B cell (primary cell): ENCODE measurements around the gene KIAA1614. TPM values are rescaled to one million over a fixed set of nuclear protein-coding genes. Genes with fewer than 3 reads are reported as not detected.

Source experiments
- ATAC-seq: fragments of 200-7000 bp; cut with Tn5 transposase; one replicate; pipeline ENCODE4 v1.10.0; 2021; ENCODE audit warnings: low read depth, mild to moderate bottlenecking, moderate number of reproducible peaks, moderate library complexity
- CTCF ChIA-PET: fragments of 350-600 bp; sonication (Branson Sonifier 250); formaldehyde crosslinking; loops from one replicate; lab custom pipeline; 2021; ENCODE audit warnings: antibody characterized with exemption, inconsistent platforms; lab: Charles Lee
- POLR2A ChIA-PET: fragments of 350-600 bp; sonication (Branson Sonifier 250); formaldehyde crosslinking; loops from one replicate; lab custom pipeline; 2021; ENCODE audit warnings: antibody characterized with exemption; lab: Charles Lee
- DNase-seq: peaks from one replicate; pipeline ENCODE4 v3.0.0; 2013
- H2AFZ ChIP-seq: 2 replicates; pipeline ENCODE4 v1.6.1; 2012; ENCODE audit warnings: mild to moderate bottlenecking, low read depth, low read length; ENCODE audit not compliant: insufficient read depth, poor library complexity, severe bottlenecking
- H3K27ac ChIP-seq, 2 donors: 1 replicate in 1 of 2; 2 replicates in 1 of 2; pipeline ENCODE4 v1.5.1; 2012 to 2013; ENCODE audit warnings: low read length in 2 of 2, mild to moderate bottlenecking in 2 of 2, moderate library complexity in 1 of 2
- H3K27me3 ChIP-seq, 4 experiments: fragments of 200-600 bp in 1 of 4; sonication (generic) in 1 of 4; replicated peaks in 1 of 4; 1 replicate in 2 of 4; 2 replicates in 2 of 4; pipeline versions ENCODE4 v1.6.1 to v1.7.0; 2013 to 2016; ENCODE audit warnings: low read length in 3 of 4, mild to moderate bottlenecking in 2 of 4, mixed read lengths in 1 of 4, moderate library complexity in 1 of 4; ENCODE audit not compliant: insufficient read depth in 4 of 4, control insufficient read depth in 3 of 4; ENCODE audit errors: control extremely low read depth in 1 of 4
- H3K36me3 ChIP-seq, 2 experiments: replicated peaks in 1 of 2; 1 replicate in 1 of 2; 2 replicates in 1 of 2; pipeline versions ENCODE4 v1.6.1 to v1.7.1; 2013; ENCODE audit warnings: low read length in 1 of 2; ENCODE audit not compliant: insufficient read depth in 2 of 2, control insufficient read depth in 1 of 2; ENCODE audit errors: control extremely low read depth in 1 of 2, extremely low read depth in 1 of 2
- H3K4me1 ChIP-seq, 2 donors: fragments of 200-600 bp in 1 of 2; sonication (generic) in 1 of 2; 1 replicate in 1 of 2; 2 replicates in 1 of 2; pipeline versions ENCODE4 v1.5.1 to v1.6.1; 2013 to 2017; ENCODE audit warnings: low read length in 2 of 2; ENCODE audit not compliant: control insufficient read depth in 2 of 2, insufficient read depth in 2 of 2
- H3K4me2 ChIP-seq: replicated peaks from 2 replicates; pipeline ENCODE3; 2012; ENCODE audit warnings: mild to moderate bottlenecking, low read depth, low read length; ENCODE audit not compliant: poor library complexity, severe bottlenecking
- H3K4me3 ChIP-seq, 5 experiments: fragments of 200-600 bp in 1 of 5; sonication (generic) in 1 of 5; 1 replicate in 3 of 5; 2 replicates in 2 of 5; pipeline versions ENCODE4 v1.5.1 to v1.7.0; 2011 to 2016; ENCODE audit warnings: low read length in 4 of 5, mild to moderate bottlenecking in 4 of 5, low read depth in 2 of 5, control low read depth in 1 of 5, moderate library complexity in 1 of 5; ENCODE audit not compliant: insufficient read depth in 1 of 5; ENCODE audit errors: control extremely low read depth in 1 of 5, extremely low read depth in 1 of 5
- H3K79me2 ChIP-seq: fragments of 200-600 bp; sonication (generic); one replicate; pipeline ENCODE4 v1.6.0; 2016; ENCODE audit warnings: low read length; ENCODE audit not compliant: control insufficient read depth, insufficient read depth
- H3K9ac ChIP-seq: fragments of 200-600 bp; sonication (generic); 2 replicates; pipeline ENCODE4 v1.6.1; 2017; ENCODE audit warnings: mild to moderate bottlenecking, low read length, moderate library complexity
- H3K9me3 ChIP-seq, 3 donors: one replicate each; pipeline versions ENCODE4 v1.6.1 to v1.7.1; 2013; ENCODE audit warnings: low read length in 2 of 3; ENCODE audit not compliant: control insufficient read depth in 2 of 3, insufficient read depth in 1 of 3; ENCODE audit errors: control extremely low read depth in 1 of 3
- H4K20me1 ChIP-seq: 2 replicates; pipeline ENCODE4 v1.6.0; 2012; ENCODE audit warnings: mild to moderate bottlenecking, low read length; ENCODE audit not compliant: insufficient read depth, control insufficient read depth, poor library complexity, severe bottlenecking
- H3K27ac Mint-ChIP-seq: one replicate; pipeline ENCODE4 v1.8.0; 2021; ENCODE audit warnings: mixed read lengths
- H3K27me3 Mint-ChIP-seq: one replicate; pipeline ENCODE4 v1.8.0; 2021; ENCODE audit warnings: mixed read lengths
- H3K4me1 Mint-ChIP-seq: one replicate; pipeline ENCODE4 v1.8.0; 2021; ENCODE audit warnings: mixed read lengths
- H3K4me3 Mint-ChIP-seq: one replicate; pipeline ENCODE4 v1.8.0; 2021; ENCODE audit warnings: mixed read lengths
- H3K9me3 Mint-ChIP-seq: one replicate; pipeline ENCODE4 v1.8.0; 2022; ENCODE audit warnings: mixed read lengths; ENCODE audit not compliant: insufficient read depth
- EZH2 ChIP-seq: IDR thresholded peaks from 2 replicates; pipeline ENCODE4 v1.6.1; 2012; ENCODE audit warnings: borderline replicate concordance, low read depth, mild to moderate bottlenecking, moderate library complexity, low read length; ENCODE audit not compliant: insufficient read depth, poor library complexity, severe bottlenecking
- WGBS: methylation state at CpG from one replicate; pipeline ENCODE4 v1.1.5; 2013; ENCODE audit warnings: missing lambda C conversion rate; ENCODE audit not compliant: insufficient coverage; 5-methylcytosine and 5-hydroxymethylcytosine counted together
- intact Hi-C: fragments of 100-400 bp; cut with micrococcal nuclease; formaldehyde crosslinking; loops from one replicate; pipeline ENCODE4 v1.10.0; 2022
- polyA plus RNA-seq: library from polyadenylated mRNA; depleted of rRNA; stranded (reverse); fragments of >200 nt; gene quantifications from 2 replicates; pipeline ENCODE4 v1.2.3, GENCODE V29; 2012
- total RNA-seq, 2 donors: library from RNA; stranded (reverse); fragments of 120-200 nt in 1 of 2; gene quantifications; 1 replicate in 1 of 2; 2 replicates in 1 of 2; pipeline versions ENCODE4 v1.2.3 to v1.2.4, GENCODE V29; 2013 to 2022
- TF ChIP-seq, protein P1 (sequence below): fragments of 200-600 bp; IDR thresholded peaks from one replicate; pipeline ENCODE4 v1.8.0; 2022; ENCODE audit warnings: antibody characterized with exemption, mild to moderate bottlenecking

The KIAA1614 gene
- total and polyA plus RNA-seq, 2 donors (not counting 1 experiment from before 2014, with no cell fraction given), result 0.03 to 0.22 TPM

GRCh38 chr1:180889325-180889724 lies 23.4 kb upstream of the KIAA1614 start:
- Mint-ChIP-seq H3K27me3 (no peaks in the 10 kb centered on the region), H3K9me3 (no peaks in the 10 kb centered on the region), H3K27ac (no peak overlapping the region), H3K4me3 (no peak overlapping the region), H3K4me1 (peaks cover 17% of the 10 kb centered on the region)
- Histone ChIP-seq H3K4me1 (peaks cover 7 to 9% of the 10 kb centered on the region in 2 donors), H3K27me3 (no peaks in the 10 kb centered on the region), H3K36me3 (no peaks in the 10 kb centered on the region), H4K20me1 (no peaks in the 10 kb centered on the region), H3K27ac (peak overlapping the region in 1 of 2 donors; percentile 3), H3K79me2 (no peaks in the 10 kb centered on the region), H2AFZ (no peak overlapping the region), H3K4me2 (no peak overlapping the region), H3K4me3 (no peak overlapping the region), H3K9me3 (no peaks in the 10 kb centered on the region), H3K9ac (no peak overlapping the region)
- ATAC-seq (no peak), DNase-seq (no peak)
- ChIA-PET CTCF (no interaction called here), POLR2A (no interaction called here)
- TF ChIP-seq EZH2, result no peak
- TF ChIP-seq, protein P1, sequence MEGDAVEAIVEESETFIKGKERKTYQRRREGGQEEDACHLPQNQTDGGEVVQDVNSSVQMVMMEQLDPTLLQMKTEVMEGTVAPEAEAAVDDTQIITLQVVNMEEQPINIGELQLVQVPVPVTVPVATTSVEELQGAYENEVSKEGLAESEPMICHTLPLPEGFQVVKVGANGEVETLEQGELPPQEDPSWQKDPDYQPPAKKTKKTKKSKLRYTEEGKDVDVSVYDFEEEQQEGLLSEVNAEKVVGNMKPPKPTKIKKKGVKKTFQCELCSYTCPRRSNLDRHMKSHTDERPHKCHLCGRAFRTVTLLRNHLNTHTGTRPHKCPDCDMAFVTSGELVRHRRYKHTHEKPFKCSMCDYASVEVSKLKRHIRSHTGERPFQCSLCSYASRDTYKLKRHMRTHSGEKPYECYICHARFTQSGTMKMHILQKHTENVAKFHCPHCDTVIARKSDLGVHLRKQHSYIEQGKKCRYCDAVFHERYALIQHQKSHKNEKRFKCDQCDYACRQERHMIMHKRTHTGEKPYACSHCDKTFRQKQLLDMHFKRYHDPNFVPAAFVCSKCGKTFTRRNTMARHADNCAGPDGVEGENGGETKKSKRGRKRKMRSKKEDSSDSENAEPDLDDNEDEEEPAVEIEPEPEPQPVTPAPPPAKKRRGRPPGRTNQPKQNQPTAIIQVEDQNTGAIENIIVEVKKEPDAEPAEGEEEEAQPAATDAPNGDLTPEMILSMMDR, result no peak
- intact Hi-C loops, result loop anchor here (10.0 kb wide), 1 partner anchor 95 kb away; no protein-coding TSS in a partner anchor
- WGBS, result no CpG with 5 or more reads among the region's 2 CpGs

DNA sequence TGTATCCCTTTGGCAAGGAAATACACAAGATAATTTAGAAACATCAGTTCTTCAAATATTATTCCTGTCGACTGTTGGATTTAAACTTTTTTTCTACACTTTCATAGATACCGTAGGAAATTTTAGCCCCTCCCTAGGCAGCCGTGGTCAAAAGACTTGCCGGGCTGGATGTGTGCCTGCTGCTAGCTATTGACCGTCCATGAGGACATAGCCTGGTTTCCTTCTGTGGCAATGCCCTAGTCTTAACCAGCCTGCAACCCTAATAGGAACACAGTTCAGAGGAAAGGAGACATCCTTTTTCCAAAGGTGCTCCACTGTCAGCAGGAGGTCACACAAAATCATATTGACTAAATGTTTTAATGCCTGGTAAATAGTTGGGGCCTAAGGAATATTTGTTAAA lies 20.4 kb upstream of the KIAA1614 start:
- WGBS, result 96% methylated on average over 5 of the region's 5 CpGs
- Mint-ChIP-seq H3K4me3 (no peak overlapping the region), H3K27ac (no peak overlapping the region), H3K4me1 (peaks cover 17% of the 10 kb centered on the region), H3K9me3 (no peaks in the 10 kb centered on the region), H3K27me3 (no peaks in the 10 kb centered on the region)
- TF ChIP-seq, protein P1, result no peak
- no peak for TF ChIP-seq EZH2
- Histone ChIP-seq H3K4me3 (no peak overlapping the region), H3K9ac (no peak overlapping the region), H3K79me2 (no peaks in the 10 kb centered on the region), H3K27me3 (no peaks in the 10 kb centered on the region), H3K4me1 (peaks cover 7 to 9% of the 10 kb centered on the region in 2 donors), H2AFZ (no peak overlapping the region), H3K36me3 (no peaks in the 10 kb centered on the region), H3K27ac (no peak overlapping the region), H4K20me1 (no peaks in the 10 kb centered on the region), H3K9me3 (no peaks in the 10 kb centered on the region), H3K4me2 (no peak overlapping the region)
- POLR2A ChIA-PET, result no interaction called here
- DNase-seq (no peak), ATAC-seq (no peak)
- CTCF ChIA-PET, result no interaction called here
- intact Hi-C loops, result no loop called here
